Gastroesophageal sphincter (tissue), 4 donors: Measurements from ENCODE around the gene WDR47. TPM values are rescaled to one million over a fixed set of nuclear protein-coding genes. Genes with fewer than 3 reads are reported as not detected.

Source experiments
- ATAC-seq: fragments of 150-250 bp; one replicate; pipeline ENCODE4 v1.9.1; 2016; ENCODE audit warnings: mild to moderate bottlenecking, moderate library complexity
- H3K27ac ChIP-seq, 4 donors: fragments of 200-600 bp; sonication (generic) in 3 of 4; 1 replicate in 3 of 4; 2 replicates in 1 of 4; pipeline ENCODE4 v1.5.1; 2016 to 2019
- H3K27me3 ChIP-seq: fragments of 200-600 bp; sonication (generic); one replicate; pipeline ENCODE4 v1.5.1; 2019
- H3K36me3 ChIP-seq, 2 donors: fragments of 200-600 bp; sonication (generic); one replicate each; pipeline ENCODE4 v1.5.1; 2019; ENCODE audit warnings: control low read depth in 1 of 2
- H3K4me1 ChIP-seq, 3 donors: fragments of 200-600 bp; sonication (generic); 1 replicate in 2 of 3; 2 replicates in 1 of 3; pipeline ENCODE4 v1.5.1; 2016 to 2019; ENCODE audit warnings: control low read depth in 2 of 3
- H3K4me3 ChIP-seq, 2 donors: fragments of 200-600 bp; sonication (generic); one replicate each; pipeline ENCODE4 v1.5.1; 2019; ENCODE audit warnings: mild to moderate bottlenecking in 1 of 2, moderate library complexity in 1 of 2
- H3K9me3 ChIP-seq, 3 donors: fragments of 200-600 bp; sonication (generic); one replicate each; pipeline ENCODE4 v1.5.1; 2017 to 2019; ENCODE audit warnings: control low read depth in 2 of 3
- EP300 ChIP-seq: sonication (generic); formaldehyde crosslinking; IDR thresholded peaks from one replicate; pipeline ENCODE4 v1.6.1; 2017; ENCODE audit warnings: antibody characterized with exemption, mild to moderate bottlenecking
- POLR2A ChIP-seq, 2 donors: fragments of 450-650 bp; IDR thresholded peaks; one replicate each; pipeline ENCODE4 v1.6.1; 2017; ENCODE audit warnings: antibody characterized with exemption in 2 of 2, mild to moderate bottlenecking in 2 of 2, moderate library complexity in 1 of 2
- POLR2AphosphoS5 ChIP-seq: sonication (generic); formaldehyde crosslinking; IDR thresholded peaks from one replicate; pipeline ENCODE4 v1.6.1; 2017; ENCODE audit warnings: antibody characterized with exemption
- WGBS, 2 donors: methylation state at CpG; one replicate each; pipeline ENCODE4 v1.1.5; 2018; ENCODE audit warnings: low coverage in 1 of 2; 5-methylcytosine and 5-hydroxymethylcytosine counted together
- total RNA-seq, 4 donors: library from RNA; depleted of rRNA; stranded (reverse); fragments of >200 nt; gene quantifications; one replicate each; pipeline ENCODE4 v1.1.0, GENCODE V29; 2016
- TF ChIP-seq, protein P1 (sequence below), 4 experiments: fragments of 200-600 bp in 2 of 4; fragments of 450-650 bp in 2 of 4; sonication (generic) in 1 of 4; IDR thresholded peaks; one replicate each; pipeline ENCODE4 v1.5.1; 2017 to 2019; ENCODE audit warnings: antibody characterized with exemption in 4 of 4, mild to moderate bottlenecking in 2 of 4, moderate library complexity in 2 of 4

The WDR47 gene
- total RNA-seq, 4 donors from 2014 or later = 19.7 to 31.3 (median 25.1) TPM

DNA sequence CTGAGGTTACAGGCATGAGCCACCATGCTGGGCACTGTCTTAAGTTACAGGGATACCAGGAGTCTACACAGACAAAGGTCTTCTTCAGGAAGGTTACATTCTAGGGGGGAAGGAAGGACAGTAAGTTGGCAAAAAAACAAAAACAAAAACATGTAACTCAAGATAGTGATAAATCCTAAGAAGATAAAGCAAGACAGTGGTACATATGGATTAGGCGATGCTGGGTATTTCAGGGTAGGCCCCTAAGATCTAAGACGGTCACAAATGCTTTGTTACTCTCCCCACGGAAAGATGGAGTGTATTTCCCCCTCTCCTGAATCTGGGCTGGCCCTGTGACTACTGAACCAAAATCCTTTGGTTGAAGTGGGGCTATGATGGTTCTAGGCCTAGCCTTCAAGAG, 86.8 kb downstream of the WDR47 start:
- H3K27me3 ChIP-seq = no peaks in the 10 kb centered on the region
- TF ChIP-seq, protein P1, sequence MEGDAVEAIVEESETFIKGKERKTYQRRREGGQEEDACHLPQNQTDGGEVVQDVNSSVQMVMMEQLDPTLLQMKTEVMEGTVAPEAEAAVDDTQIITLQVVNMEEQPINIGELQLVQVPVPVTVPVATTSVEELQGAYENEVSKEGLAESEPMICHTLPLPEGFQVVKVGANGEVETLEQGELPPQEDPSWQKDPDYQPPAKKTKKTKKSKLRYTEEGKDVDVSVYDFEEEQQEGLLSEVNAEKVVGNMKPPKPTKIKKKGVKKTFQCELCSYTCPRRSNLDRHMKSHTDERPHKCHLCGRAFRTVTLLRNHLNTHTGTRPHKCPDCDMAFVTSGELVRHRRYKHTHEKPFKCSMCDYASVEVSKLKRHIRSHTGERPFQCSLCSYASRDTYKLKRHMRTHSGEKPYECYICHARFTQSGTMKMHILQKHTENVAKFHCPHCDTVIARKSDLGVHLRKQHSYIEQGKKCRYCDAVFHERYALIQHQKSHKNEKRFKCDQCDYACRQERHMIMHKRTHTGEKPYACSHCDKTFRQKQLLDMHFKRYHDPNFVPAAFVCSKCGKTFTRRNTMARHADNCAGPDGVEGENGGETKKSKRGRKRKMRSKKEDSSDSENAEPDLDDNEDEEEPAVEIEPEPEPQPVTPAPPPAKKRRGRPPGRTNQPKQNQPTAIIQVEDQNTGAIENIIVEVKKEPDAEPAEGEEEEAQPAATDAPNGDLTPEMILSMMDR (IDR thresholded peaks at IDR 0.05) = no peak
- TF ChIP-seq POLR2A (IDR thresholded peaks at IDR 0.05) (no peak), POLR2AphosphoS5 (no peak), EP300 (no peak)
- no peak overlapping the region for H3K27ac ChIP-seq
- H3K36me3 ChIP-seq = peaks cover 0 to 49% of the 10 kb centered on the region in 2 donors
- no peak overlapping the region for H3K4me3 ChIP-seq
- ATAC-seq = no peak
- 76 to 94% methylated on average over 3 of the region's 3 CpGs for WGBS, 2 donors
- H3K4me1 ChIP-seq = peaks cover 0 to 31% (median 0%) of the 10 kb centered on the region in 3 donors
- no peaks in the 10 kb centered on the region for H3K9me3 ChIP-seq

DNA sequence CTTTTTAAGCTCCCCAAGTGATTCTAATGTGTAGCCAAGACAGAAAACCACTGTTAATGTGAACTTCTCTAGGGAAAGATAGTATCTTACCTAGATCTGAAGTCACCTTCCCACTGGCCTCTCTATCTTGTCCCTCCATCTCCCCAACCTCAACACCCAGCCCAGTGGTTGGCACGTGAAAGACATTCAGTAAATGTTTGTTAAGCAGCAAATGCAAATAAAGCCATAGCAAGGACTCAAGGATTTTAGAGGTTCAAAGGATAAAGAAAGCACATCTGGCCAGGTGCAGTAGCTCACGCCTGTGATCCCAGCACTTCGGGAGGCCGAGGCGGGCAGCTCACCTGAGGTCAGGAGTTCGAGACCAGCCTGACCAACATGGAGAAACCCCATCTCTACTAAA, 88.5 kb downstream of the WDR47 start:
- Histone ChIP-seq H3K36me3 (peaks cover 0 to 34% of the 10 kb centered on the region in 2 donors), H3K9me3 (no peaks in the 10 kb centered on the region), H3K27me3 (no peaks in the 10 kb centered on the region), H3K27ac (no peak overlapping the region), H3K4me1 (peaks cover 0 to 27% (median 0%) of the 10 kb centered on the region in 3 donors), H3K4me3 (no peak overlapping the region)
- TF ChIP-seq EP300 = no peak
- no peak for TF ChIP-seq POLR2A (IDR thresholded peaks at IDR 0.05)
- no peak for TF ChIP-seq POLR2AphosphoS5
- TF ChIP-seq, protein P1 (IDR thresholded peaks at IDR 0.05) = no peak
- no peak for ATAC-seq
- WGBS, 2 donors = 78% methylated on average over 6 of the region's 6 CpGs; no CpG with 5 or more reads in 1 of the 2 donors

DNA sequence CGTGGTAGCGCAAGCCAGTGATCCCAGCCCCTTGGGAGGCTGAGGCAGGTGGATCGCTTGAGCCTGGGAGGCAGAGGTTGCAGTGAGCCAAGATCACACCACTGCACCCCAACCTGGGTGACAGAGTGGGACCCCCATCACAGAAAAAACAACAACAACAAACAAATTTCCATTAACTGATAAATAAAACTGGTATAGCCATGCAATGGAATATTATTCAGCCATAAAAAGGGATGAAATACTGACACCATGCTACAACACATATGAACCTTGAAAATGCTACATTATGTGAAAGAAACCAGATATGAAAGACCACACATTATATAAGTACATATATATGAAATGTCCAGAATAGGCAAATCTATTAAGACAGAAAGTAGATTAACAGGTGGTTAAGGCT, 90.7 kb downstream of the WDR47 start:
- H3K36me3 ChIP-seq = peaks cover 0 to 35% of the 10 kb centered on the region in 2 donors
- H3K27me3 ChIP-seq = no peaks in the 10 kb centered on the region
- no peak overlapping the region for H3K27ac ChIP-seq
- TF ChIP-seq POLR2A (IDR thresholded peaks at IDR 0.05) = no peak
- TF ChIP-seq, protein P1 (IDR thresholded peaks at IDR 0.05) = no peak
- H3K4me3 ChIP-seq = no peak overlapping the region
- WGBS, 2 donors = 92% methylated on average over 2 of the region's 3 CpGs; no CpG with 5 or more reads in 1 of the 2 donors
- peaks cover 0 to 25% (median 3%) of the 10 kb centered on the region in 3 donors for H3K4me1 ChIP-seq
- no peak for ATAC-seq
- H3K9me3 ChIP-seq = no peaks in the 10 kb centered on the region

DNA sequence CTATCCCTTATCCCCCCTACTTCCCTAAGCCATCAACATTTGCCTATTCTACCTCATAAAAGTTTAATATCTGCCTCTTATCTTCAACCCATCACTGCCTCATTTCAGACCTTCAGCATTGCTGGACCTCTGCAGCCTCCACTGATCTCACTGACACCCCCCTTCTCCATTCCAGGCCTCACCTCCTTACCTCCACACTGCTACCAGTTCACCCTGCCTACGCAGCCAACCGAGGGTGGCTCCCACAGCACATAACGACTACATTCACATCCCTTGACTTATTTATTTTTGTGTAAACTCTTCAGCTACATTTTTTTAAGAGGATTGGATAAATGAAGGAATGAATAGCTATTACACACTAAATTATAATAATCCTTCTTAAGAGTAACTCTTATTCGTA, 92.9 kb downstream of the WDR47 start:
- H3K36me3 ChIP-seq = peaks cover 0 to 33% of the 10 kb centered on the region in 2 donors
- H3K27me3 ChIP-seq = no peaks in the 10 kb centered on the region
- H3K9me3 ChIP-seq = no peaks in the 10 kb centered on the region
- WGBS, 2 donors = 70 to 72% methylated on average over 4 of the region's 4 CpGs
- ATAC-seq = no peak
- peaks cover 0 to 25% (median 3%) of the 10 kb centered on the region in 3 donors for H3K4me1 ChIP-seq
- H3K27ac ChIP-seq = no peak overlapping the region
- no peak overlapping the region for H3K4me3 ChIP-seq
- no peak for TF ChIP-seq POLR2AphosphoS5
- TF ChIP-seq EP300 = no peak
- no peak for TF ChIP-seq POLR2A (IDR thresholded peaks at IDR 0.05)
- TF ChIP-seq, protein P1 (IDR thresholded peaks at IDR 0.05) = no peak

DNA sequence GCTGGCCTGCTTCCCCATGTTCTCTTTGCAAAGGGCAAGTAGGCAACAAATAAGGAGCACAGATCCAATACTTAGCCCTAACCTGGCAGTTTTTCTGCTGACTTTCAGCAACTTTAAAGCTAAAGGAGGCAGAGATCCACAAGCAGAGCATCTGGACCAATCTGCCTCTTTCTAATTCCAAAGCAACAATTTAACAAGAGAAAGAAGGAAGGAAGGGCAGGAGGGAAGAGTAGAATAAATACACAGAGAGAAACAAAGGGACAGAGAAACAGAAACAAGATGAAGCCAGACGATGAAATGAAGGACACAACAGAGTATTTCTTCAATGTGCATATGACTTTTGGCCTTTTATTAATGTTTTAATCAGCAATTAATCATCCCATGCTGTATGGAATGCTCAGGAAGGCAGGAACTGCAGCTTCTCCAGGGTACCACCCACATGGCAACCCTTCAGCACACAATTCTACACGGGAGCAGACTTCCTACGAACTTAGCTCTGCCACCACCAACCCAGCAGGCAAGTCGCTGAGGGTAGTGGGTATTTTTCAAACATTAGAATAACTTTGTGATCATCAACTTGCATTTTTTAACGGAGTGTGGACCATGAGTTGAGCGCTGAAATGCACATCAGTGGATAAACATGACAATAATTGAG, 93.9 kb downstream of the WDR47 start:
- WGBS, 2 donors = 4 to 10% methylated on average over 4 to 5 of the region's 6 CpGs
- Histone ChIP-seq H3K4me3 (peak overlapping the region in 1 of 2 donors; percentile 8), H3K9me3 (no peaks in the 10 kb centered on the region), H3K36me3 (peaks cover 0 to 40% of the 10 kb centered on the region in 2 donors), H3K27me3 (no peaks in the 10 kb centered on the region), H3K4me1 (peaks cover 0 to 25% (median 3%) of the 10 kb centered on the region in 3 donors), H3K27ac (peak overlapping the region in 2 of 4 donors; percentile 47 to 48)
- TF ChIP-seq, protein P1 (IDR thresholded peaks at IDR 0.05) = no peak
- no peak for TF ChIP-seq POLR2AphosphoS5
- TF ChIP-seq POLR2A (IDR thresholded peaks at IDR 0.05) = no peak
- TF ChIP-seq EP300 = no peak
- ATAC-seq = peak; percentile 51
